Common myeloid progenitor, CD34-positive (primary cell): ENCODE results near the gene RSPH6A.
A peak's percentile ranks its signal among the peaks of the same experiment; 100 is the strongest.

ENCODE experiments used
- CTCF ChIA-PET: fragments of 350-600 bp; sonication (Branson Sonifier 250); formaldehyde crosslinking; loops from one replicate; lab custom pipeline; 2021; ENCODE audit warnings: antibody characterized with exemption; lab: Charles Lee
- POLR2A ChIA-PET: fragments of 350-600 bp; sonication (Branson Sonifier 250); formaldehyde crosslinking; loops from one replicate; lab custom pipeline; 2021; ENCODE audit warnings: antibody characterized with exemption; lab: Charles Lee
- DNase-seq, 3 donors: peaks; one replicate each; pipeline versions ENCODE4 v3.0.0 to v3.0.0-alpha.2; 2013
- H3K27ac ChIP-seq, 2 experiments: 1 replicate in 1 of 2; 2 replicates in 1 of 2; pipeline ENCODE4 v1.7.0; 2013; ENCODE audit warnings: inconsistent platforms in 2 of 2, low read length in 2 of 2, mild to moderate bottlenecking in 2 of 2, low read depth in 1 of 2, moderate library complexity in 1 of 2; ENCODE audit not compliant: severe bottlenecking in 2 of 2, insufficient read depth in 1 of 2, poor library complexity in 1 of 2
- H3K27me3 ChIP-seq, 5 experiments: replicated peaks in 2 of 5; 1 replicate in 3 of 5; 2 replicates in 2 of 5; pipeline versions ENCODE4 v1.6.1 to v1.7.0; 2013; ENCODE audit warnings: low read length in 4 of 5, mild to moderate bottlenecking in 2 of 5, moderate library complexity in 2 of 5, inconsistent platforms in 1 of 5; ENCODE audit not compliant: insufficient read depth in 5 of 5, control insufficient read depth in 4 of 5
- H3K36me3 ChIP-seq, 4 experiments: 1 replicate in 2 of 4; 2 replicates in 2 of 4; pipeline versions ENCODE4 v1.6.1 to v1.7.0; 2013; ENCODE audit warnings: low read length in 3 of 4, control low read depth in 1 of 4, mild to moderate bottlenecking in 1 of 4; ENCODE audit not compliant: control insufficient read depth in 4 of 4, insufficient read depth in 4 of 4
- H3K4me1 ChIP-seq, 4 experiments: 1 replicate in 3 of 4; 2 replicates in 1 of 4; pipeline versions ENCODE4 v1.6.1 to v1.7.1; 2013; ENCODE audit warnings: low read length in 3 of 4, mild to moderate bottlenecking in 3 of 4, control low read depth in 1 of 4, inconsistent platforms in 1 of 4, moderate library complexity in 1 of 4; ENCODE audit not compliant: control insufficient read depth in 4 of 4, insufficient read depth in 4 of 4; ENCODE audit errors: control extremely low read depth in 1 of 4
- H3K4me3 ChIP-seq, 7 experiments: 1 replicate in 4 of 7; 2 replicates in 3 of 7; pipeline versions ENCODE4 v1.5.1 to v1.7.0; 2013; ENCODE audit warnings: mild to moderate bottlenecking in 7 of 7, low read length in 6 of 7, moderate library complexity in 6 of 7, inconsistent platforms in 2 of 7, low read depth in 2 of 7, control low read depth in 1 of 7; ENCODE audit not compliant: insufficient read depth in 4 of 7, control insufficient read depth in 1 of 7; ENCODE audit errors: extremely low read depth in 1 of 7
- H3K9me3 ChIP-seq, 5 experiments: 1 replicate in 4 of 5; 2 replicates in 1 of 5; pipeline versions ENCODE4 v1.6.1 to v1.7.1; 2013; ENCODE audit warnings: low read length in 4 of 5, mild to moderate bottlenecking in 2 of 5, inconsistent platforms in 1 of 5, low read depth in 1 of 5, moderate library complexity in 1 of 5; ENCODE audit not compliant: control insufficient read depth in 4 of 5, insufficient read depth in 2 of 5; ENCODE audit errors: control extremely low read depth in 1 of 5
- WGBS: methylation state at CpG from one replicate; pipeline ENCODE4 v1.1.5; 2013; ENCODE audit not compliant: insufficient coverage; 5-methylcytosine and 5-hydroxymethylcytosine counted together

Gene RSPH6A

GRCh38 chr19:45789035-45789786, 25.9 kb downstream of the RSPH6A start:
- ChIA-PET POLR2A (no interaction called here), CTCF (interaction anchor here (1.2 to 15.0 kb wide), 5 partner anchors 9 to 18 kb away, joined by 3 to 138 read pairs (median 4); partner anchors contain the start of gene SIX5)
- Histone ChIP-seq H3K4me1 (peaks cover 4 to 34% (median 30%) of the 10 kb centered on the region in 4 experiments), H3K27me3 (peaks cover 0 to 68% (median 34%) of the 10 kb centered on the region in 5 experiments), H3K27ac (no peak overlapping the region), H3K36me3 (peaks cover 0 to 3% (median 0%) of the 10 kb centered on the region in 4 experiments), H3K4me3 (no peak overlapping the region), H3K9me3 (no peaks in the 10 kb centered on the region)
- no peak for DNase-seq
- WGBS, result 96% methylated on average over 12 of the region's 15 CpGs

GRCh38 chr19:45786533-45786894, 28.6 kb downstream of the RSPH6A start:
- POLR2A ChIA-PET, result no interaction called here
- no peak for DNase-seq
- H3K36me3 ChIP-seq, result peaks cover 0 to 3% (median 0%) of the 10 kb centered on the region in 4 experiments
- 97% methylated on average over 16 of the region's 21 CpGs for WGBS
- peaks cover 0 to 79% (median 29%) of the 10 kb centered on the region in 5 experiments for H3K27me3 ChIP-seq
- no peak overlapping the region for H3K4me3 ChIP-seq
- H3K9me3 ChIP-seq, result no peaks in the 10 kb centered on the region
- no peak overlapping the region for H3K27ac ChIP-seq
- CTCF ChIA-PET, result interaction anchor here (2.2 to 15.0 kb wide), 2 partner anchors 13 to 15 kb away, joined by 7 to 138 read pairs; partner anchors contain the start of gene SIX5
- peaks cover 0 to 12% (median 11%) of the 10 kb centered on the region in 4 experiments for H3K4me1 ChIP-seq

GRCh38 chr19:45785781-45786532, 29.2 kb downstream of the RSPH6A start:
- no peak overlapping the region for H3K4me3 ChIP-seq
- POLR2A ChIA-PET, result no interaction called here
- H3K9me3 ChIP-seq, result no peaks in the 10 kb centered on the region
- H3K27ac ChIP-seq, result no peak overlapping the region
- H3K36me3 ChIP-seq, result peaks cover 0 to 3% (median 0%) of the 10 kb centered on the region in 4 experiments
- 95% methylated on average over 52 of the region's 57 CpGs for WGBS
- H3K27me3 ChIP-seq, result peaks cover 0 to 84% (median 26%) of the 10 kb centered on the region in 5 experiments
- CTCF ChIA-PET, result interaction anchor here (2.2 to 15.0 kb wide), 2 partner anchors 13 to 14 kb away, joined by 7 to 138 read pairs; partner anchors contain the start of gene SIX5
- H3K4me1 ChIP-seq, result peaks cover 0 to 9% (median 6%) of the 10 kb centered on the region in 4 experiments
- DNase-seq, result peak in 1 of 3 donors; percentile 15

GRCh38 chr19:45785097-45785496, 30.0 kb downstream of the RSPH6A start:
- ChIA-PET CTCF (interaction anchor here (2.2 kb wide), 1 partner anchor 14 kb away, joined by 7 read pairs; no protein-coding TSS in a partner anchor), POLR2A (no interaction called here)
- Histone ChIP-seq H3K4me1 (peaks cover 0 to 6% (median 0%) of the 10 kb centered on the region in 4 experiments), H3K4me3 (no peak overlapping the region), H3K27me3 (peaks cover 0 to 93% (median 28%) of the 10 kb centered on the region in 5 experiments), H3K9me3 (no peaks in the 10 kb centered on the region), H3K27ac (no peak overlapping the region), H3K36me3 (peaks cover 0 to 3% (median 0%) of the 10 kb centered on the region in 4 experiments)
- 97% methylated on average over 5 of the region's 5 CpGs for WGBS
- DNase-seq, result no peak

GRCh38 chr19:45784096-45784495, 31.0 kb downstream of the RSPH6A start:
- WGBS, result 90% methylated on average over 2 of the region's 4 CpGs
- H3K4me1 ChIP-seq, result peaks cover 0 to 10% (median 7%) of the 10 kb centered on the region in 4 experiments

GRCh38 chr19:45782820-45783785, 32.0 kb downstream of the RSPH6A start:
- no peaks in the 10 kb centered on the region for H3K9me3 ChIP-seq
- no peak overlapping the region for H3K27ac ChIP-seq
- no peak for DNase-seq
- CTCF ChIA-PET, result interaction anchor here (1.2 to 3.1 kb wide), 5 partner anchors 10 to 18 kb away, joined by 3 to 8 read pairs (median 5); no protein-coding TSS in a partner anchor
- H3K36me3 ChIP-seq, result no peaks in the 10 kb centered on the region
- H3K4me3 ChIP-seq, result no peak overlapping the region
- POLR2A ChIA-PET, result interaction anchor here (0.7 kb wide), 1 partner anchor 103 kb away, joined by 3 read pairs; no protein-coding TSS in a partner anchor
- H3K27me3 ChIP-seq, result peaks cover 0 to 96% (median 26%) of the 10 kb centered on the region in 5 experiments
- 97% methylated on average over 18 of the region's 26 CpGs for WGBS
- H3K4me1 ChIP-seq, result peaks cover 0 to 13% (median 12%) of the 10 kb centered on the region in 4 experiments

More at GRCh38 chr19:45784096-45784495, 31.0 kb downstream of the RSPH6A start:
- Histone ChIP-seq H3K4me3 (no peak overlapping the region), H3K36me3 (no peaks in the 10 kb centered on the region), H3K9me3 (no peaks in the 10 kb centered on the region), H3K27me3 (peaks cover 0 to 97% (median 26%) of the 10 kb centered on the region in 5 experiments), H3K27ac (no peak overlapping the region)
- ChIA-PET CTCF (interaction anchor here (2.2 kb wide), 1 partner anchor 15 kb away, joined by 7 read pairs; no protein-coding TSS in a partner anchor), POLR2A (no interaction called here)
- DNase-seq, result no peak
